ENCODE measurements around the gene COL11A2. TPM values are rescaled to one million over a fixed set of nuclear protein-coding genes. Genes with fewer than 3 reads are reported as not detected.

Gene COL11A2
- total and polyA plus RNA-seq, 2 donors (not counting 3 experiments of a cell fraction or from before 2014, with no cell fraction given) = 0.65 to 1.3 TPM

- Histone ChIP-seq H3K4me2 (ENCODE audit: insufficient read depth, low read length) (no peak overlapping the region), H3K27me3 (ENCODE audit: control insufficient read depth in 2 of 2, insufficient read depth in 2 of 2, low read length in 2 of 2) (peaks cover 10 to 20% of the 10 kb centered on the region in 2 experiments), H3K9me1 (replicated peaks; ENCODE audit: control insufficient read depth, extremely low read depth, insufficient read depth, low read length) (no peaks in the 10 kb centered on the region), H3K9me3 (replicated peaks; ENCODE audit: control insufficient read depth, insufficient read depth, low read length) (no peaks in the 10 kb centered on the region), H3K27ac (ENCODE audit: insufficient read depth, low read depth, low read length) (no peak overlapping the region), H3K9ac (replicated peaks; ENCODE audit: extremely low read depth, insufficient read depth, low read length) (no peak overlapping the region), H2AFZ (ENCODE audit: low read depth, low read length) (no peak overlapping the region), H3K4me1 (ENCODE audit: control insufficient read depth, extremely low read depth, insufficient read depth, low read length) (no peaks in the 10 kb centered on the region), H3K4me3 (replicated peaks in 1 of 3; ENCODE audit: insufficient read depth in 1 of 3, low read depth in 1 of 3, low read length in 3 of 3) (no peak overlapping the region), H4K20me1 (replicated peaks; ENCODE audit: control insufficient read depth, extremely low read depth, insufficient read depth, low read length) (no peaks in the 10 kb centered on the region), H3K36me3 (ENCODE audit: control insufficient read depth in 2 of 2, extremely low read depth in 1 of 2, insufficient read depth in 2 of 2, low read length in 2 of 2) (no peaks in the 10 kb centered on the region), H3K79me2 (ENCODE audit: control insufficient read depth, insufficient read depth, low read length) (no peaks in the 10 kb centered on the region)
- BruUV-seq (replicated peaks) = no TSS peak
- FAIRE-seq (no peak), DNase-seq (ENCODE audit: low read depth, low spot score) (no peak)
- ChIA-PET CTCF (no interaction called here), POLR2A (no interaction called here)
- intact Hi-C loops (cut with micrococcal nuclease) (loop anchor here (1.0 kb wide), 1 partner anchor 126 kb away; no protein-coding TSS in a partner anchor), dilution Hi-C loops (cut with MboI; ENCODE audit: extremely low pct_ligation_motif_present, low sequenced_read_pairs) (no loop called here)
- no peak for TF ChIP-seq FOS (IDR thresholded peaks at IDR 0.05; ENCODE audit: borderline replicate concordance, insufficient read depth, low read length)
- no peak for TF ChIP-seq POLR2A (IDR thresholded peaks at IDR 0.05; ENCODE audit: low read depth, low read length)
- TF ChIP-seq JUN (IDR thresholded peaks at IDR 0.05; ENCODE audit: borderline replicate concordance, insufficient read depth, insufficient read length, low read depth) = no peak
- TF ChIP-seq POLR2AphosphoS5 (IDR thresholded peaks at IDR 0.05; ENCODE audit: insufficient read depth, low read depth, low read length) = no peak
- TF ChIP-seq EZH2 (IDR thresholded peaks at IDR 0.05; ENCODE audit: borderline replicate concordance, low read depth, low read length, severe bottlenecking) = no peak
- no peak for TF ChIP-seq MYC (IDR thresholded peaks at IDR 0.05; ENCODE audit: low read depth, low read length)
- no peak for TF ChIP-seq GATA2 (IDR thresholded peaks at IDR 0.05; ENCODE audit: insufficient read depth, insufficient read length, low read depth, low read length)
- no peak for TF ChIP-seq CTCF (IDR thresholded peaks at IDR 0.05; ENCODE audit: extremely low read depth in 1 of 2, insufficient read depth in 1 of 2, low read depth in 1 of 2, low read length in 2 of 2)
- TF ChIP-seq, protein P1, sequence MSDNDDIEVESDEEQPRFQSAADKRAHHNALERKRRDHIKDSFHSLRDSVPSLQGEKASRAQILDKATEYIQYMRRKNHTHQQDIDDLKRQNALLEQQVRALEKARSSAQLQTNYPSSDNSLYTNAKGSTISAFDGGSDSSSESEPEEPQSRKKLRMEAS (IDR thresholded peaks at IDR 0.05; ENCODE audit: insufficient read depth, insufficient read length) = no peak
These were observed 69.1 kb downstream of the COL11A2 start for GRCh38 chr6:33123181-33123580.

Measured in endothelial cell of umbilical vein (primary cell).